ENCODE results near the gene GUCY1A1.

DNA sequence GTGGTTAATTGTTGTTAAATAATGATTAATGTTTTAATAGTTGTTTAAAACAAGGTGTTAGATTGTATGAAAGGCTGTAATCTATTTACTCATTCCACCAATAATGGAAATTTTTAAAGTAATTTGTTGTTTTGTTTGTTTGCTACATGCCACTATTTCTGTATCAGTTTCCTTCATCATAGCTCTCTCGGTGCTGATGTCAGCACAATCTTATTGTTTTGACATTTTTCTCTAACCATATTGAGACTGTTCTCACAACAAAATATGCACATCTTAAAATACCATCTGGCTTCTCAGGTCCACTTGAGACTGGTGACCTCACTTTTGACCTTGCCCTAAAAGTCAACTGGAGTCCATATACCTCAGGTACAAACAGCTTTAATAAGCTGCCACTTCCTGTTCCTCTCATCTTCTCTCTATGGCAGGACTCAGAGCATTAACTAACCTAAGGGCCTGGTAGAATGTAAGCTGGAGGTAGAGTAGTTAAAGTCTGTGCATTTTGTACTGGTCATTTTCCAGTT, 91.2 kb downstream of the GUCY1A1 start:
- TF ChIP-seq, protein P1, sequence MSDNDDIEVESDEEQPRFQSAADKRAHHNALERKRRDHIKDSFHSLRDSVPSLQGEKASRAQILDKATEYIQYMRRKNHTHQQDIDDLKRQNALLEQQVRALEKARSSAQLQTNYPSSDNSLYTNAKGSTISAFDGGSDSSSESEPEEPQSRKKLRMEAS (CRISPR knock-in tag; IDR thresholded peaks at IDR 0.05), result no peak
- TF ChIP-seq, protein P2, sequence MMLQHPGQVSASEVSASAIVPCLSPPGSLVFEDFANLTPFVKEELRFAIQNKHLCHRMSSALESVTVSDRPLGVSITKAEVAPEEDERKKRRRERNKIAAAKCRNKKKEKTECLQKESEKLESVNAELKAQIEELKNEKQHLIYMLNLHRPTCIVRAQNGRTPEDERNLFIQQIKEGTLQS (CRISPR knock-in tag; conservative IDR thresholded peaks at IDR 0.05), result no peak
- TF ChIP-seq, protein P3, sequence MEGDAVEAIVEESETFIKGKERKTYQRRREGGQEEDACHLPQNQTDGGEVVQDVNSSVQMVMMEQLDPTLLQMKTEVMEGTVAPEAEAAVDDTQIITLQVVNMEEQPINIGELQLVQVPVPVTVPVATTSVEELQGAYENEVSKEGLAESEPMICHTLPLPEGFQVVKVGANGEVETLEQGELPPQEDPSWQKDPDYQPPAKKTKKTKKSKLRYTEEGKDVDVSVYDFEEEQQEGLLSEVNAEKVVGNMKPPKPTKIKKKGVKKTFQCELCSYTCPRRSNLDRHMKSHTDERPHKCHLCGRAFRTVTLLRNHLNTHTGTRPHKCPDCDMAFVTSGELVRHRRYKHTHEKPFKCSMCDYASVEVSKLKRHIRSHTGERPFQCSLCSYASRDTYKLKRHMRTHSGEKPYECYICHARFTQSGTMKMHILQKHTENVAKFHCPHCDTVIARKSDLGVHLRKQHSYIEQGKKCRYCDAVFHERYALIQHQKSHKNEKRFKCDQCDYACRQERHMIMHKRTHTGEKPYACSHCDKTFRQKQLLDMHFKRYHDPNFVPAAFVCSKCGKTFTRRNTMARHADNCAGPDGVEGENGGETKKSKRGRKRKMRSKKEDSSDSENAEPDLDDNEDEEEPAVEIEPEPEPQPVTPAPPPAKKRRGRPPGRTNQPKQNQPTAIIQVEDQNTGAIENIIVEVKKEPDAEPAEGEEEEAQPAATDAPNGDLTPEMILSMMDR (IDR thresholded peaks at IDR 0.05), result no peak
- TF ChIP-seq, protein P4, sequence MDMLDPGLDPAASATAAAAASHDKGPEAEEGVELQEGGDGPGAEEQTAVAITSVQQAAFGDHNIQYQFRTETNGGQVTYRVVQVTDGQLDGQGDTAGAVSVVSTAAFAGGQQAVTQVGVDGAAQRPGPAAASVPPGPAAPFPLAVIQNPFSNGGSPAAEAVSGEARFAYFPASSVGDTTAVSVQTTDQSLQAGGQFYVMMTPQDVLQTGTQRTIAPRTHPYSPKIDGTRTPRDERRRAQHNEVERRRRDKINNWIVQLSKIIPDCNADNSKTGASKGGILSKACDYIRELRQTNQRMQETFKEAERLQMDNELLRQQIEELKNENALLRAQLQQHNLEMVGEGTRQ (CRISPR knock-in tag; IDR thresholded peaks at IDR 0.05), result no peak
- no peak for TF ChIP-seq NR3C1 (CRISPR knock-in tag; conservative IDR thresholded peaks at IDR 0.05; ENCODE audit: low read depth)
- no peak for TF ChIP-seq CBFB (CRISPR knock-in tag; IDR thresholded peaks at IDR 0.05; ENCODE audit: low read depth)
- no peak for TF ChIP-seq ZNF232 (CRISPR knock-in tag; IDR thresholded peaks at IDR 0.05)

Data from WTC11 (cell line).